Neural progenitor cell (in vitro differentiated cells): Measurements from ENCODE around the gene LYG1.

Source experiments
- EZH2 ChIP-seq: fragments of 200-600 bp; sonication (generic); IDR thresholded peaks from 2 replicates; pipeline ENCODE4 v1.6.1; 2017; ENCODE audit warnings: antibody characterized with exemption, mild to moderate bottlenecking, moderate library complexity
- EZH2phosphoT487 ChIP-seq: fragments of 200-600 bp; sonication (generic); IDR thresholded peaks from 2 replicates; pipeline ENCODE4 v1.6.1; 2017; ENCODE audit warnings: antibody characterized with exemption
- TF ChIP-seq, protein P1 (sequence below): fragments of 200-600 bp; sonication (generic); IDR thresholded peaks from 2 replicates; pipeline ENCODE4 v1.5.1; 2017; ENCODE audit warnings: antibody characterized with exemption, mild to moderate bottlenecking

DNA sequence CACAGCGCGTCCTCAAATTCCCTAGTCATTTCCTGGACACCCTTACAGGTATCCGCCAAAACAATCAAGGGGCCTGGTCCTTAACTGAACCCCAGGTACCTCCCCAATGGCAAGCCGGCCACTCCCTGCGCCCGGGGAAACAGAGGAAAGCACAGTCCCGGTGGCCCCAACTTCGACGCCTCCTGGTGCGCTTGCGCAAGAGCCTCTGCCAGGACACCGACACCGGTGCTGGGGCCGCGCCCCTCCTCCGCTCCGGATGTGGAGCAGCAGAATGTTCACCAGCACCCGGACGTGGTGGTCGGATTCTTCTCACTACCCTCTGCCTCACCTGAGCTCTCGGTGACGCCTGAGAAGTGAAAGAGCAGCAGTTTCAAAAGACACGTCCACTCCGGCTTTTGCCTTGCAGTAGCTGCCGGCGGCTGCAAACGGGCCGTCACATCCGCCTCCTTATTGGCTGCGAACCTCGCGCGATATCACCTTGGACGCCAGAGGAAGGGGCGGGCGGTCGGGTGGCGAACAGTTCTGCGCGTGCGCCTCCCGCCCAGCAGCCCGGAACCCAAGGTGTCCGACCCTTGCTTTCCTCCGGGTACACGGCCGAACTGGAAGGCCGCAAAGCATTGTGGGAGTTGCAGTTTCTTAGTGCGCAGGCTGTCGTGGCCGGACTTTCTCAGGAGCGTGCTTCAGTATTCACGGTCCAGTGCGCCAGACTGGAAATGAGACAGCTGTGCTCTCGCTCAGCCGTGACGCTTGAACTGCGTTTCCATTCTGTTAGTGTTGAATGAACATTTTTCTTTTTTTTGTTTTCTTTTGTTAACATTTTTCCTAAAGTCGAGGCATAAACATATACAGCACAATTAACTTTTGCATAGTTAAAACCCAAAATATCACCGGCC, 35.2 kb upstream of the LYG1 start, which contains the start of gene TXNDC9:
- TF ChIP-seq, protein P1, sequence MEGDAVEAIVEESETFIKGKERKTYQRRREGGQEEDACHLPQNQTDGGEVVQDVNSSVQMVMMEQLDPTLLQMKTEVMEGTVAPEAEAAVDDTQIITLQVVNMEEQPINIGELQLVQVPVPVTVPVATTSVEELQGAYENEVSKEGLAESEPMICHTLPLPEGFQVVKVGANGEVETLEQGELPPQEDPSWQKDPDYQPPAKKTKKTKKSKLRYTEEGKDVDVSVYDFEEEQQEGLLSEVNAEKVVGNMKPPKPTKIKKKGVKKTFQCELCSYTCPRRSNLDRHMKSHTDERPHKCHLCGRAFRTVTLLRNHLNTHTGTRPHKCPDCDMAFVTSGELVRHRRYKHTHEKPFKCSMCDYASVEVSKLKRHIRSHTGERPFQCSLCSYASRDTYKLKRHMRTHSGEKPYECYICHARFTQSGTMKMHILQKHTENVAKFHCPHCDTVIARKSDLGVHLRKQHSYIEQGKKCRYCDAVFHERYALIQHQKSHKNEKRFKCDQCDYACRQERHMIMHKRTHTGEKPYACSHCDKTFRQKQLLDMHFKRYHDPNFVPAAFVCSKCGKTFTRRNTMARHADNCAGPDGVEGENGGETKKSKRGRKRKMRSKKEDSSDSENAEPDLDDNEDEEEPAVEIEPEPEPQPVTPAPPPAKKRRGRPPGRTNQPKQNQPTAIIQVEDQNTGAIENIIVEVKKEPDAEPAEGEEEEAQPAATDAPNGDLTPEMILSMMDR = no peak
- no peak for TF ChIP-seq EZH2
- no peak for TF ChIP-seq EZH2phosphoT487
